NCI-H2227 treated with DMSO at 0.1 percent for 48 hours (cell line): ENCODE measurements around the gene NIPBL.
A peak's percentile ranks its signal among the peaks of the same experiment; 100 is the strongest.
"Not testable (repeated sequence)": the region's sequence is repeated elsewhere in the genome, so short reads cannot be mapped to it uniquely, and the experiment has no call there.

ENCODE experiments used
- DNase-seq: peaks from one replicate; lab custom pipeline; 2025; lab: John Stamatoyannopoulos, UW

Gene NIPBL

DNA sequence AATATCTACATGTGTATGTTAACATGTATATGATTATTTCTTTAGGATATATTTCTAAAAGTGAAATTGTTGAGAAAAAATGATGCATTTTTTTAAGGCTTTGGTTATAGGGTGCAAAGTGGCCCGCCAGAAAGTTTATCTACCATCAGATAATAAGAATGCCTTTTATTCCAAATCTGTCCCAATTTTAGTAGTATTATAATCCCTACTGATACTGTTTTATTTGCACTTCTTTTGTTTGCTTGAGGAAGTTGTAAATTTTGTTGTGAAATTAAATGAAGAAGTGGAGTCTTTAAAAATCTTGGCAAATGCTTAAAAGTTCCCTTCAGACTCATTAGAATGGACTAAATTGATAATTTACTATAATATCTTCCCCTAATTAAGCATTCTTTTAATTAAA is 73.0 kb downstream of the NIPBL start:
- no peak for DNase-seq

DNA sequence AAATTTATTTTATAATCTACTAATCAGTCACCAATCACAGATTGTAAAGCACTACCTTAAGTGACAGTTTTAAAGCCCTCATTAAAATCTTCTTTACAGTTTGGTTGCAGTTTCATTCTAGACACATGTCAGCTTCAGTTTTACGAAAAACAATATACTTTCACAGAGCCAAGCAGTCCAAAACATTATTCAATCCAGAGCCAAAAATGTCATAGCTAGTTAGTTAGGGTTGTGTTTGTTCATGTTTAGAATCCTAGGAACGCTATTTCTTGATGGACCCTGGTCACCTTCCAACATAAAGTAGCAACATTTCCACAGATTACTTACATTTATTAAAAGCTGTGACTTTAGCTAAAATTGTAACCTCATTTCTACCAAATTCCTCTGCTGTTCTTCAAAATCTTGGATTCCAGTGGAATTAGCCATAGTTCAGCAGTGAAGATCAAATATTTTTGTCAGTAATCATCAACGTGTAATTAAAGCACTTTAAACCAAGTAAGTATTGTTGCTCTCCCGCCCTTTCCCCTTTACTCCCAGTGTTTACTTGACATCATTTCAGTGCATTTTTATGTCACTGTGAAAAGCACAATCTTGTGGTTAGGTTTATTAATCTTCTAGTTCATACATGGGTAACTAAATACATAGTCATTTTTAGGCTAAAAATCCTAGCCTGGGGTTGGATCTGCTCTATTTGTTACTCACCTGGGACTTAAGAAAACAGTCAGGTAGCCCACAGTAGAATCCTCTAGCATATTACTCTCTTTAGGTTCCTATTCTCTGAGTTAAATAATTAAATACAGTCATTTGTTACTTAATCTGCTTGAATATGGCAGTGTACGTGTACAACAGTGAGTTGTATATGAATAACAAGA is 74.3 kb downstream of the NIPBL start:
- DNase-seq: no peak

DNA sequence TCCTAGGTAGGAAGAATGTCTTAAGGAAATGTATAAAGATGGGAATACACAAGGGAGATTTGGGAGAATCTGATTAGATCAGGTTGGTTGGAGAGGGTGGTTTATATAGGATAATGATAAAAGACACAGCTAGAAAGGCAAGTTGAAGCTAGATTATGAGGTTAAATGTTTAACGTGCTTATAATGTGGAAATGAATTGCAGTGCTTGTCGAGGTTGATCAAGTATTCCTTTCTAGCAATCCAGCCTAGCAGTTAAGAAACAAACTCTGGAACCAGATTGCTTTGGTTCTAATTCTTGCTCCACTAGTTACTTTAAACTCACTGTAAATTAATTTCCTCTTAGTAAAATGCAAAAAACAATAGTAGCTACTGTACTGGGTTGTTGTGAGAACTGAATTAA is 76.5 kb downstream of the NIPBL start:
- no peak for DNase-seq

DNA sequence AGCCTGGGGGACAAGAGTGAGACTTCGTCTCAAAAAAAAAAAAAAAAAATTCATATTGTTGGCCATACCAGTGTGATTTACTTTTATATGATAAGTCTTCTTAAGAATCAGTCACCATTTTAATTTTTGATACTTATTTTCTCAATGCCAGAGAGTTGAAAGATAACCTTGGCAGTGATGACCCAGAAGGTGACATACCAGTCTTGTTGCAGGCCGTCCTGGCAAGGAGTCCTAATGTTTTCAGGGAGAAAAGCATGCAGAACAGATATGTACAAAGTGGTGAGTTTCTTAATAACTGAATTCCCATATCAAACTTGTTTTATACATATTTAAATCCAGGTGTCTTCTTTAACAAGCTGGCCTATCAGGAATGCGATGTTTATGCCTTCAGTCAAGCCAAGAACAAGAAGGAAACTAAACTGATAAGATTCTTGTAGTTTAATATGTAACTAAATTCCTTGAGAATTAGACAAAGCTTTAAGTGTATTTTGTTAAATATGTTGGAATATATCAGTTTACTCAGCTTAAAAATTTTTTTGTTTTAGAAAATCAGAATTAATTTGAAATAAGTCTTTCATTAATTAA is 81.5 kb downstream of the NIPBL start:
- no peak for DNase-seq

DNA sequence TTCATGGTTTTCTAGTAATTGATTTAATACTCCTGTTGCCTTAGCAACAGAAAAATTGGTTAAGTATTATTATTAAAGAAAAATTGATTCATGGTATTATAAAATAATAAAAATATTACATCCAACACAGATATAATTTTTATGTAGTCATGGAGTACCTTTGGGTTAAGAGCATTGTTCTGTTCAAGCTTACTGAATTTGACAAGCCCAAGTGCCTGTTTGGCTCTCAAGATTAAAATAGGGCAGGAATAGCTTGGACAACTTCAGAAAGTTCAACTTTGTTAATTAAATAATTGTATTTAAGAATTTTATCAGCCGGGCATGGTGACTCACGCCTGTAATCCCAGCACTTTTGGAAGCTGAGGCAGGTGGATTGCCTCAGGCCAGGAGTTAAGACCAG is 82.0 kb downstream of the NIPBL start:
- DNase-seq: no peak

DNA sequence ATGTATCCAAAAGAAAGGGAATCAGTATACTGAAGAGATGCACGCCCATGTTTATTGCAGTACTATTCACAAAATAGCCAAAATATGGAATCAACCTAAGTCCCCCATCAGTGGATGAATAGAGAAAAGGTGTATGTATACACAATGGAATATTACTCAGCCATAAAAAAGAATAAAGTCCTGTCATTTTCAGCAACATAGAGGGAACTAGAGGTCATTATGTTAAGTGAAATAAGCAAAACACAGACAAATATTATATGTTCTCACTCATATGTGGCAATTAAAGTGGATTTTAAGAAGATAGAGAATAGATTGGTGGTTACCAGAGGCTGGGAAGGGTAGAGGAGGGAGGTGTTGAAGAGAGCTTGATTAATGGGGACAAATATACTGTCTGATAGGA is 88.6 kb downstream of the NIPBL start:
- no peak for DNase-seq

DNA sequence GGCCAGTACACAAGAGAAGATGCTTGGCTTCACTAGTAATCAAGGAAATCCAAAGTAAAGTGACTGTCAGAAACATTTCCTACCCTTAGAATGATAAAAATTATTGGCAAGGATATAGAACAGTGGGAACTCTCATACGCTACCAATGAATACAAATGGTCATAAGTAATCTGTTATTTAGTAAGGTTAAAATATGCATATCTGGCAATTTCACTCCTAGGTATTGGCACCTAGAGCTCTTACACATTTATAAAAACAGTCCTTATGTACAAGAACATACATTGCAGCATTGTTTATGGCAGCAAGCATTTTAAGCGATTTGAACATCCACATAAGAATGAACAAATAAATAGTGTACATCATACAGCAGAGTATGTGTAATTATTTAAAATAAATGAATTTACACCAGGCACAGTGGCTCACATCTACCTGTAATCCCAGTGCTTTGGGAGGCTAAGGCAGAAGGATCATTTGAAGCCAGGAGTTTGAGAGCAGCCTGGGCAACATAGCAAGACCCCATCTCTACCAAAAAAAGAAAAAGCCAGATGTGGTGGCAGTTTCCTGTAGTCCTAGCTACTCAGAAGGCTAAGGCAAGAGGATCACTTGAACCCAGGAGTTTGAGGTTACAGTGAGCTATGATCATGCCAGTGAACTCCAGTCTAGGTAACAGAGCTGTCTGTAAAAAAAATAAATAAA is 93.3 kb downstream of the NIPBL start:
- DNase-seq: no peak

DNA sequence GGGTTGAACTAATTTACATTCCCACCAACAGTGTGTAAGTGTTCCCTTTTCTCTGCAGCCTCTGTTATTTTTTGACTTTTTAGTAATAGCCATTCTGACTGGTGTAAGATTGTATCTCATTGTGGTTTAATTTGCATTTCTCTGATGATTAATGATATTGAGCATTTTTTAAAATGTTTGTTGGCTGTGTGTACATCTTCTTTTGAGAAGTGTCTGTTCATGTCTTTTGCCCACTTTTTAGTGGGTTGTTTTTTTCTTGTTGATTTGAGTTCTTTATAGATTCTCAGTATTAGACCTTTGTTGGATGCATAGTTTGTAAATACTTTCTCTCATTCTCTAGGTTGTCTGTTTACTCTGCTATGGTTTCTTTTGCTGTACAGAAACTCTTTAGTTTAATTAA is 101.6 kb downstream of the NIPBL start:
- DNase-seq: no peak

DNA sequence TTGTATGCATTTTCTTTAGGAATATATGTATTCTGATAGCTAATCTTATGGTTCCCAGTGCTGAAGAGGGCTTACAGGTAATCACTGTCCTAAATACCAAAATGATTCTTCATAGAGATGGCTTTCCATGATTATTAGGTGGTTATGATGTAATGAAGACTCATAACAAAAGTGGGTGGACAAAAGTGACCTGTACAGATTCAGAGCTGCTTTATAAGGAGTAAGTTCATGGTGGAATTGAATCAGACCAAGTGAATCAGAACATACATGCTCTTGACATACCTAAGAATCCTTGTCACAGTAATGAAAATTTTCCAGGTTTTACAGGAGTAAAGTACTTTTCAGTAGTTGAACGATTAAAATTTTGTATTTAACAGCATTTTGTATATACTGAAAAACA is 105.6 kb downstream of the NIPBL start:
- no peak for DNase-seq

DNA sequence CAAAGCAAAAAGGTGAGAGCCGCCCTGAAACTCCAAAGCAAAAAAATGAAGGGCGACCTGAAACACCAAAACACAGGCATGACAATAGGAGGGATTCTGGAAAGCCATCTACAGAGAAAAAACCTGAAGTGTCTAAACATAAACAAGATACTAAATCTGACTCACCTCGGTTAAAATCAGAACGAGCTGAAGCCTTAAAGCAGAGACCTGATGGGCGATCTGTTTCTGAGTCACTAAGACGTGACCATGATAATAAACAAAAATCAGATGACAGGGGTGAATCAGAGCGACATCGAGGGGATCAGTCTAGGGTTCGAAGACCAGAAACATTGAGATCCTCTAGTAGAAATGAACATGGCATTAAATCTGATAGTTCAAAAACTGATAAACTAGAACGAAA is 108.8 kb downstream of the NIPBL start:
- no peak for DNase-seq

DNA sequence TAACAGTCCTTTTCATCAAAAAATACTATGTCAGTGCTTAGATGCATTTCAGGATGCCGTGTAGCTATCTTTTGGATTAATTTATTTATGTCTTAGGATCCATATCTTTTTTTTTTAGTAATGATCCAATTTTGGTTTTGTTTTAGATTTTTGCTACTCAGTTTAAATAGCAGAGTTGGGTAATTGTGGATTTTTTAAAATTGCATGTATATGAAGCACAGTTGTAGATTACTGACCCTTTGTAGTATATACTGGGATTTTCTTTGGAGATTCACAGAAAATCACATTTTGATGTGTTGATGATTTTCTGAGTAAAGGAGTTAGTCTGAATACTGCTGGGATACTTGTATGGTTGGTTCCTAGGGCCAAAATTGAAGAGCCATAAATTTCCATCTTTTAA is 111.8 kb downstream of the NIPBL start:
- no peak for DNase-seq

DNA sequence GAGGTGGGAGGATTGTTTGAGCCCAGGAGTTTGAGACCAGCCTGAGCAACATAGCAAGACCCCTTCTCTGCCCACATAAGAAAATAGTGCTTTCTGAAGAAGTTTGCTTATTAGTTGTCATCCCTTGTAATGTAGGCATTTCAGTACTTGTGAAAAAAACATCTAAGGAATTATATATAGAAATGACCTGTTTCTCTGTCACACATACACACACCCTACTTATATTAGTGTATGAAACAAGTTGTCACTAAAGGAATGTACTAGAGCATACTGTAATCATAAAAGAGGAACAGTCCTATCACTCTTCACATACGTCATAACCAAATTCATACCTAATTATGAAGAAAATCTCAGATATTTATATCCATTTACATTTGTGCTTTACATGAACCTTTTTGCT is 122.0 kb downstream of the NIPBL start:
- no peak for DNase-seq

DNA sequence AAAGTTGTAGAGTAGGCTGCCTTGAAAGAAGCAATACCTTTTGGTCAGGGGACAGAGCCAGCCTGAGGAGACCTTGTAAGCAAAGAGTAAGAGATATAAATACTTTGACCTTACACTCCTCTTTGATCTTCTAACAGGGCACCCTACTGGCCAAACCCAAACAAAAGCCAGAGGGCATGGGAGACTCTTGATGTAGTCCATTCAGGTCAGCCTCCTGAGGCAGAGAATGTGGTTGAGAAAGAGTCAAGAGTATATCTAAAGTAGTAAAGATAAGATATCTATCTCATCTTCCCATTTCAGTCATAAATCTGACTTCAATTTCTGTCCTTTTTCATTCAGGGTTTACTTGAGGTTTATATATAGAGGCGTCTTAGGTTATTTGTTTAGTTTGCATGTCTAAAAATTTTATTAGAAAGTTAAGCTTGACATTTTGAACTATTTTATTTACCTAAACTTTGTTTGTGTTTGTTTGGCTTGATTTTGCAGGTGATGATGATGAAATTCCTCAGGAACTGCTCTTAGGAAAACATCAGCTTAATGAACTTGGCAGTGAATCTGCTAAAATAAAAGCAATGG is 125.7 kb downstream of the NIPBL start:
- no peak for DNase-seq

DNA sequence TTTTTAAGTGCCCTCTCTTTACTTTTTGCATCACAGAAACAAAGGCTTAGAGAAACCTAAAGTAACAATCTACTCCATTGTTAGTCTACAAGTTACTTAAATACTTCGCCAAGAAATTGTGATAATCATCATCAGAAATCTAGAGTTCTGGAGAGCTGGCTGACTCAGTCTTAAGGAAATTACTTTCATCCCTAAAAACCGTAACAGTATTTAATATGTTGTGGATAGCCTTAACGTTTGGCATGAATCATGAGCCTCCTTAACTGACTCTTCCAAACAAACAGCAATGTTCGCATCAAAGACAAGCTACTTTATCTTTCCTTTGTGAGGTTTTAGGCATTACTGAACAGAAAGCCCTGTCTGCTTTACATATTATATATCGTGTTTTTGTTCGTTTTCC is 128.7 kb downstream of the NIPBL start:
- DNase-seq: no peak

DNA sequence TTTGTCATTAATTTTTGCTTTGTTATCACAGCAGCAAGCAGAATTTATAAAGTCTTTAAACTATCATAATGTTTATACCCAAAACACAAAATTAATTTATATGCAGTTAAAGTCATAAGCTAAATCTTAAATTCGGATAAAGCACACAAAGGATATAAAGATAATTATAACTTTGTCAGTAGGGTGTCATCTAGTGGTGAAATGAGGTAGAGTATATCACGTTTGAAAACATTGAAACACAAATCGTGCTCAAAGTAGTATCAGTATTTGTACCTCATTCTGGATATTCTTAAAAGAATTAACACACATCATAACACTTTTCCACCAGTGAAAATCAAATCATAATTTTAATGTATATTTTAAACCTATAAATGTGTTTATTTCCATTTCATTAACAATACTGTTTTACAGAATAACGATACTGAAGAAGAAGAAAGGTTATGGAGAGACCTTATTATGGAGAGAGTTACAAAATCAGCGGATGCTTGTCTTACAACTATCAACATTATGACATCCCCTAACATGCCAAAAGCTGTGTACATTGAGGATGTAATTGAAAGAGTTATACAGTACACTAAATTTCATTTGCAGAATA is 129.5 kb downstream of the NIPBL start:
- peak; percentile 42 for DNase-seq

DNA sequence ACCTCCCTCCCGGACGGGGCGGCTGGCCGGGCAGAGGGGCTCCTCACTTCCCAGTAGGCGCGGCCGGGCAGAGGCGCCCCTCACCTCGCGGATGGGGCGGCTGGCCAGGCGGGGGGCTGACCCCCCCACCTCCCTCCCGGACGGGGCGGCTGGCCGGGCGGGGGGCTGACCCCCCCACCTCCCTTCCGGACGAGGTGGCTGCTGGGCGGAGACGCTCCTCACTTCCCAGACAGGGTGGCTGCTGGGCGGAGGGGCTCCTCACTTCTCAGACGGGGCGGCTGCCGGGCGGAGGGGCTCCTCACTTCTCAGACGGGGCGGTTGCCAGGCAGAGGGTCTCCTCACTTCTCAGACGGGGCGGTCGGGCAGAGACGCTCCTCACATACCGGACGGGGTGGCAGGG is 136.6 kb downstream of the NIPBL start:
- DNase-seq: not testable (repeated sequence)

DNA sequence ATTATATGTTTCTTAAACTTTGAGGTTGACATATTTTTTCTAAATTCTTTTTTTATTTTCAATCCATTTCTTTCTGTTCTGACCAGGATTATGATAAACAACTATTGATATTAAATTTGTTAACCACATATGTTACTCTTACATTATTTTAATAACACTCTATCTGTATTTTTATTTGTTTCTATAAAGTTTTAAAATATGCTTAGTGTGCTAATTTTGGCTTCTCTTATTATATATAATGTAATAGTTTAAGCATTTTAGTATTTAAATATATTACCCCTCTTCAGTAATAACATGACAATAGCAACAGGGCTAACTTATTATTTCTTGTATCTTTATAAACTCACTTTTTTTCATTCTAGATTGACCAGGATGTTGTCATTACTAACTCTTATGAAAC is 137.8 kb downstream of the NIPBL start:
- no peak for DNase-seq

DNA sequence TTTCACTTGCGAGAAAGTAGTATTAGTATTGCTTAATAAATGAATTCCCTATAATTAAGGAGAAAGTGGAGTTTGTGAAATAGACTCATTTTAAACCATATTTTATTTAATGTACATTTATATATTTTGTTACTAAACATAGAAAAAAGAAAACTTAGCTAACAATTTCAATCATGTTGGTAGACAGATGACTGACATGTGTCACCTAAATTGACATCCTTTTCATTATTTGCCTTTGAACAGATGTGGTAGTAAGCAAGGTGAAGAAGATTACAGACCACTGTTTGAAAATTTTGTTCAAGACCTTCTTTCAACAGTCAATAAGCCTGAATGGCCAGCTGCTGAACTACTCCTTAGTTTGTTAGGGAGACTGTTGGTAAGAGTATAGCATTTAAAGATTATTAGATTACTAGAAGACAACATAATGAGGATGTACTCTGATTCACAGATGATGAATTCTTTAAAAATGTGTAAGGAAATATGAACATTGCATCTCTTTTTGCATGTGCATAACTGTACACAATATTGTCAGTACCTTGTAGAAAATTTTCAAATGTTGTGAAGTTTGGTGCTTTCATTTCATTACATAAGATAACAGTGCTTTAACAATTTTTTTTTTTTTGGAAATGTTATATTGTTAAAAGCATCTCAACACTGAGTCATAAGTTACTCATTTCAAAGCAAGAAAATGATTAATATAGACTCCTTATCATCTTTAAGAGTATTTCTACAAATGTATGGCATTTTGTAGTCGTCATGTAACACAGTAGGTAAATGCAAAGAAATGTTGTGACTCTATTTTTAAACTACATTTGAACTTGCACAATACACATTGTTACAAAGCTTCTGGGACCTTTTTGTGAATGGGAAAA is 139.5 kb downstream of the NIPBL start:
- DNase-seq: no peak

DNA sequence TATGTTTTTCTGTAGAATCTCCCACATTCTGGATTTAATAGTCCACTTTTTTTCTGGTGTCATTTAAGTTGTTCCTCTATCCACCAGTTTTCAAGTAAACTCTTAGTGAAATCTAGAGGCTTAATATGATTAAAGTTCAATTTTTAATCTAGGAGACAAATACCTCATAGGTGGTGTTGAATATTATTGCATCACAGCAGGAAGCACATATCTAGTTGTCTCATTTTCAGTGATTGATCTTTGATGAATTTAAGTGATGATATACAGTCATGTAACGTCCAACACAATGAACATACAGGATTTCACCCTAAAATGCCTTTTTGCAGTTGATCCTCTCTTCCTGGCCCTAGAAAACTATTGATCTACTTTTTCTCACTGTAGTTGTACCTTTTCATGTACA is 152.3 kb downstream of the NIPBL start:
- no peak for DNase-seq

DNA sequence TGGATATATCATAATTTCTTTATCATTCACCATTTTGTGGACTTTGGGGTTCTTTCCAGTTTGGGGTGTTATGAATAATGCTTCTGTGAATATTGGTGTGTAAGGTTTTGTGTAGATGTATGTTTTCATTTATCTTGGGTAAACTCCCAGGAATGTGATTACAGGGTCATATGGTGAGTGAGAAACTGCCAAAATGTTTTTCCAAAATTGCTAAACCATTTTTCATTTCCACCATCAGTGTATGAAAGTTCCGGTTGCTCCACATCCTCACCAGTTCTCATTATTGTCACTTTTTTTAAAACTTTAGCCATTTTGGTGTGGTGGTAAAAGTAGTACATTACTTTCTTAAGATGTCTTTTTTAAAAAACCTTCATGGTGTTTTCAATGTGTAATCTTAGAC is 152.9 kb downstream of the NIPBL start:
- DNase-seq: no peak

DNA sequence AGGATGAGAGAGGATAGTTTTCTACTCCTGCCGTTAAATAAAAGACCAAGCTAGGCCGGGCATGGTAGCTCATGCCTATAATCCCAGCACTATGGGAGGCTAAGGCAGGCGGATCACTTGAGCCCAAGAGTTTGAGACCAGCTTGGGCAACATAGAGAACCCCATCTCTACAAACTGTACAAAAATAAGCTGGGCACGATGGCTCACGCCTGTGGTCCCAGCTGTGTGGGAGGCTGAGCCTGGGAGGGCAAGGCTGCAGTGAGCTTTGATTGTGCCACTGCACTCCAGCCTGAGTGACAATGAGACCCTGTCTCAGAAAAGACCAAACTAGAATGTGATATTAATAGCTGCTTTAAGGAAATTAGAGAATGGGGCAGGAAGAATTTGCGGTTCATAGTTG is 158.4 kb downstream of the NIPBL start:
- no peak for DNase-seq

DNA sequence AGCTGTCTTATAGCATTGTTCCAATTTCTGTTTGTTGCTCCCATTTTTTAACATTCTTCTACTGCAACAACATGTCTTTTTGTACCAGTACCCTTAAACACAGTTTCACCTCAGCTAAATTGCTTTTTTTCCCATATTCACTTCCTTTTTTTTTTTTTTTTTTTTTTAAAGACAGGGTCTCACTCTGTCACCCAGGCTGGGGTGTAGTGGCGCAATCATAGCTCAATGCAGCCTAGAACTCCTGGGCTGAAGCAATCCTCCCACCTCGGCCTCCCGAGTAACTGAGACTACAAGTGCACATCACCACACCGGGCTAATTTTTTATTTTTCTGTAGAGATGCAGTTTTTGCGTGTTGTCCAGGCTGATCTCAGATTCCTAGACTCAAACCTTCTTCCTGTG is 161.3 kb downstream of the NIPBL start:
- no peak for DNase-seq
